ENCODE results near the gene PARL. TPM values are rescaled to one million over a fixed set of nuclear protein-coding genes. Genes with fewer than 3 reads are reported as not detected.

The PARL gene
- total and polyA plus RNA-seq, 12 donors, result 29.4 to 119 (median 55.6) TPM

GRCh38 chr3:183845608-183846288 is 38.9 kb downstream of the PARL start:
- Histone ChIP-seq H3K36me3 (replicated peaks in 1 of 2) (peaks cover 0 to 60% of the 10 kb centered on the region in 2 donors), H3K4me3 (no peak overlapping the region), H3K27ac (no peak overlapping the region)

GRCh38 chr3:183845090-183845489 is 39.6 kb downstream of the PARL start:
- 74 to 85% (median 78%) methylated on average over 4 of the region's 4 CpGs for WGBS, 4 donors
- intact Hi-C loops (cut with DNase I), result no loop called here

More at GRCh38 chr3:183845608-183846288, 38.9 kb downstream of the PARL start:
- intact Hi-C loops (cut with DNase I), result no loop called here
- H3K4me1 ChIP-seq (replicated peaks in 1 of 2), result peaks cover 10 to 14% of the 10 kb centered on the region in 2 donors
- H3K27me3 ChIP-seq, result no peaks in the 10 kb centered on the region
- 79 to 86% (median 85%) methylated on average over 13 of the region's 13 CpGs for WGBS, 4 donors
- no peaks in the 10 kb centered on the region for H3K9me3 ChIP-seq (replicated peaks in 1 of 3)
- no peak for DNase-seq
- TF ChIP-seq POLR2A (IDR thresholded peaks at IDR 0.05) (no peak), CTCF (IDR thresholded peaks at IDR 0.05) (no peak)

GRCh38 chr3:183844606-183845005 is 40.1 kb downstream of the PARL start:
- TF ChIP-seq CTCF (IDR thresholded peaks at IDR 0.05) (no peak), POLR2A (IDR thresholded peaks at IDR 0.05) (no peak)
- Histone ChIP-seq H3K4me1 (replicated peaks in 1 of 2) (peaks cover 10 to 14% of the 10 kb centered on the region in 2 donors), H3K4me3 (no peak overlapping the region), H3K9me3 (replicated peaks in 1 of 3) (no peaks in the 10 kb centered on the region), H3K36me3 (replicated peaks in 1 of 2) (peaks cover 0 to 71% of the 10 kb centered on the region in 2 donors), H3K27ac (peak overlapping the region in 3 of 5 donors; percentile 11 to 48 (median 12)), H3K27me3 (no peaks in the 10 kb centered on the region)
- WGBS, 4 donors, result 55 to 70% (median 66%) methylated on average over 2 of the region's 2 CpGs
- intact Hi-C loops (cut with DNase I), result no loop called here
- no peak for DNase-seq

More at GRCh38 chr3:183845090-183845489, 39.6 kb downstream of the PARL start:
- Histone ChIP-seq H3K4me3 (no peak overlapping the region), H3K27ac (peak overlapping the region in 1 of 5 donors; percentile 12), H3K27me3 (no peaks in the 10 kb centered on the region), H3K4me1 (replicated peaks in 1 of 2) (peaks cover 10 to 14% of the 10 kb centered on the region in 2 donors), H3K36me3 (replicated peaks in 1 of 2) (peaks cover 0 to 66% of the 10 kb centered on the region in 2 donors), H3K9me3 (replicated peaks in 1 of 3) (no peaks in the 10 kb centered on the region)
- no peak for DNase-seq
- TF ChIP-seq CTCF (IDR thresholded peaks at IDR 0.05), result no peak
- TF ChIP-seq POLR2A (IDR thresholded peaks at IDR 0.05), result no peak

- Histone ChIP-seq H3K9me3 (replicated peaks in 1 of 3) (no peaks in the 10 kb centered on the region), H3K36me3 (replicated peaks in 1 of 2) (peaks cover 0 to 57% of the 10 kb centered on the region in 2 donors), H3K4me3 (no peak overlapping the region), H3K4me1 (replicated peaks in 1 of 2) (peaks cover 4 to 5% of the 10 kb centered on the region in 2 donors), H3K27ac (no peak overlapping the region), H3K27me3 (no peaks in the 10 kb centered on the region)
- WGBS, 4 donors, result 98 to 99% (median 99%) methylated on average over 4 of the region's 4 CpGs
- intact Hi-C loops (cut with DNase I), result no loop called here
- TF ChIP-seq CTCF (IDR thresholded peaks at IDR 0.05) (no peak), POLR2A (IDR thresholded peaks at IDR 0.05) (no peak)
- DNase-seq, result no peak
Measured at GRCh38 chr3:183839751-183840150, 44.9 kb downstream of the PARL start.
